Sigmoid colon (tissue), 4 donors: ENCODE data around the gene MYH11.

Experiments
- CTCF ChIP-seq, 4 experiments: fragments of 450-650 bp in 3 of 4; fragments of 200-600 bp in 1 of 4; IDR thresholded peaks; one replicate each; pipeline ENCODE4 v1.5.1; 2016 to 2019; ENCODE audit warnings: antibody characterized with exemption in 4 of 4, mild to moderate bottlenecking in 3 of 4, moderate library complexity in 2 of 4
- POLR2A ChIP-seq, 2 donors: fragments of 450-650 bp; IDR thresholded peaks; one replicate each; pipeline ENCODE4 v1.6.1; 2016; ENCODE audit warnings: antibody characterized with exemption in 2 of 2, mild to moderate bottlenecking in 2 of 2, moderate library complexity in 2 of 2
- POLR2AphosphoS5 ChIP-seq, 4 donors: sonication (generic); formaldehyde crosslinking; IDR thresholded peaks; one replicate each; pipeline ENCODE4 v1.6.1; 2017; ENCODE audit warnings: antibody characterized with exemption in 4 of 4

- TF ChIP-seq CTCF (IDR thresholded peaks at IDR 0.05) (no peak), POLR2A (IDR thresholded peaks at IDR 0.05) (no peak), POLR2AphosphoS5 (IDR thresholded peaks at IDR 0.05) (no peak)
Observed at GRCh38 chr16:15694499-15694898, 162.3 kb downstream of the MYH11 start.
